ENCODE results near the gene COBL. TPM values are rescaled to one million over a fixed set of nuclear protein-coding genes. Genes with fewer than 3 reads are reported as not detected.
A peak's percentile ranks its signal among the peaks of the same experiment; 100 is the strongest.

Gene COBL
- total and polyA plus RNA-seq, 9 of the 15 experiments (the other 6 are each of a cell fraction or from before 2014, with no cell fraction given) = 0.01 to 2.4 (median 0.09) TPM; not detected in 3

DNA sequence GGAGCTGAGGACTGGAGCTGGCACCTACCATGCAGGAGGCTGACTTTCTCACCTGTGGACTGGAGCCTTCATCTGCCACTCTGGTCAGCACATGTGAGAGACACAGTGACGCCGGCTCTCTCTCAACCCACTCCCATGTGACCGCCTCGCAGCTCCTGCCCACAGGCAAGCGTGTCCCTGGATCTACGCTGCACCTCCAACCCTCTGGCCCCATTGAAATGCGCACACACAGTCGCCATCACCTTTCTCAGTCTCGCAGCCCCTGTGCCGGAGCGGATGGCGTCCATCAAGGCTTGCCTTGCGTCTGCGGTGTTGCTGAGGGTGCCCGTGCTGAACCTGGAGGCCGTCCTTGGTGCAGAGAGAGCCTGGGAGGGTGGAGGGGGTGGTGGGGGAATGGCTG lies 291.7 kb downstream of the COBL start:
- no peak for DNase-seq (ENCODE audit: extremely low read depth in 1 of 4, low spot score in 3 of 4)
- H3K79me2 ChIP-seq (ENCODE audit: control insufficient read depth, insufficient read depth, low read length) = no peaks in the 10 kb centered on the region
- ChIA-PET CTCF (ENCODE audit: low intra/inter-chr PET ratio) (no interaction called here), POLR2A (no interaction called here)
- H3K27me3 ChIP-seq (ENCODE audit: control insufficient read depth in 2 of 2, insufficient read depth in 2 of 2, low read length in 2 of 2) = peaks cover 18 to 87% of the 10 kb centered on the region in 2 experiments; a peak in 4 of 5 replicates
- FAIRE-seq = no peak
- no TSS peak for BruUV-seq (replicated peaks)
- no peaks in the 10 kb centered on the region for H3K9me1 ChIP-seq (ENCODE audit: control insufficient read depth, insufficient read depth, low read length)
- no peak overlapping the region for H3K4me3 ChIP-seq
- H3K36me3 ChIP-seq (ENCODE audit: control insufficient read depth, insufficient read depth, low read length) = no peaks in the 10 kb centered on the region
- TF ChIP-seq E2F6 (IDR thresholded peaks at IDR 0.05; ENCODE audit: borderline replicate concordance in 1 of 2, extremely low read depth in 1 of 2, insufficient read depth in 1 of 2, insufficient read length in 1 of 2, low read depth in 1 of 2, low read length in 1 of 2, poor library complexity in 1 of 2, severe bottlenecking in 1 of 2) (no peak), ELK1 (CRISPR knock-in tag; IDR thresholded peaks at IDR 0.05) (no peak)
- H3K4me2 ChIP-seq (ENCODE audit: insufficient read depth, low read length) = no peak overlapping the region
- in situ Hi-C loops (cut with MboI) (no loop called here), intact Hi-C loops (cut with micrococcal nuclease) (no loop called here)
- no peaks in the 10 kb centered on the region for H3K4me1 ChIP-seq (replicated peaks in 1 of 2; ENCODE audit: control insufficient read depth in 2 of 2, insufficient read depth in 2 of 2, low read length in 2 of 2)
- WGBS (ENCODE audit: insufficient coverage, low coverage, missing lambda C conversion rate) = 12% methylated on average over 16 of the region's 16 CpGs
- no peak overlapping the region for H2AFZ ChIP-seq (ENCODE audit: low read depth, low read length)
- H3K27ac ChIP-seq (ENCODE audit: extremely low read depth, low read depth, low read length) = no peak overlapping the region
- no peaks in the 10 kb centered on the region for H3K9me3 ChIP-seq (replicated peaks; ENCODE audit: control insufficient read depth, insufficient read depth, low read depth, low read length)
- H3K9ac ChIP-seq (ENCODE audit: insufficient read depth in 1 of 2, low read depth in 2 of 2, low read length in 2 of 2) = peak overlapping the region in 1 of 2 experiments; percentile 45; a peak in 1 of 4 replicates
- H4K20me1 ChIP-seq (replicated peaks; ENCODE audit: control insufficient read depth, insufficient read depth, low read length) = no peaks in the 10 kb centered on the region
- no peak for ATAC-seq

DNA sequence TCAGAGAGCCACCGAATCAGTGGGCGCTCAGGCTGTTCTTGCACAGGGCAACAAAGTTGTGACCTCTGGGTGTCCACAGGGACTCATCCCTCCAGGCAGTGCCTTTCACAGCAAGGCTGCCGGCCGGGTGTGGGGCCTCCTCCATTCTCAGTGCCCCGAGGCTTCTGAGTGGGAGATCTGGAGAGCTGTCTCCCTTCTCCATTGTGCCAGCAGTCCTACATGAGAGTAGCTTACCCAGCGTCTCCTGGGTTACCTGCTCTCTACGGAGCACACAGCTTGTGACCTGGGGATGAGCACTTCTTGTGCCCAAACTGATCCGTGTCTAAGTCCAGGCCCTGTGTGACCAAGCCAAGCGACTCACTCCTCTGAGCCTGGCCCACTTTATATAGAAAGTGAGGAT lies 293.1 kb downstream of the COBL start:
- H3K27ac ChIP-seq (ENCODE audit: extremely low read depth, low read depth, low read length) = no peak overlapping the region
- no peak overlapping the region for H3K9ac ChIP-seq (ENCODE audit: insufficient read depth in 1 of 2, low read depth in 2 of 2, low read length in 2 of 2)
- no peak overlapping the region for H3K4me3 ChIP-seq
- intact Hi-C loops (cut with micrococcal nuclease) = no loop called here
- H3K4me1 ChIP-seq (replicated peaks in 1 of 2; ENCODE audit: control insufficient read depth in 2 of 2, insufficient read depth in 2 of 2, low read length in 2 of 2) = no peaks in the 10 kb centered on the region
- no peak overlapping the region for H2AFZ ChIP-seq (ENCODE audit: low read depth, low read length)
- FAIRE-seq = no peak
- DNase-seq (ENCODE audit: extremely low read depth in 1 of 4, low spot score in 3 of 4) = no peak
- H3K9me3 ChIP-seq (replicated peaks; ENCODE audit: control insufficient read depth, insufficient read depth, low read depth, low read length) = no peaks in the 10 kb centered on the region
- H3K27me3 ChIP-seq (ENCODE audit: control insufficient read depth in 2 of 2, insufficient read depth in 2 of 2, low read length in 2 of 2) = peaks cover 24 to 86% of the 10 kb centered on the region in 2 experiments; a peak in 4 of 5 replicates
- no peaks in the 10 kb centered on the region for H3K9me1 ChIP-seq (ENCODE audit: control insufficient read depth, insufficient read depth, low read length)
- no peaks in the 10 kb centered on the region; the same call in 1 of the 2 replicates for H4K20me1 ChIP-seq (replicated peaks; ENCODE audit: control insufficient read depth, insufficient read depth, low read length)
- no peak overlapping the region for H3K4me2 ChIP-seq (ENCODE audit: insufficient read depth, low read length)
- no TSS peak for BruUV-seq (replicated peaks)
- ChIA-PET CTCF (ENCODE audit: low intra/inter-chr PET ratio) (no interaction called here), POLR2A (no interaction called here)
- in situ Hi-C loops (cut with MboI) = no loop called here
- H3K36me3 ChIP-seq (ENCODE audit: control insufficient read depth, insufficient read depth, low read length) = no peaks in the 10 kb centered on the region
- no peak for ATAC-seq
- no peaks in the 10 kb centered on the region for H3K79me2 ChIP-seq (ENCODE audit: control insufficient read depth, insufficient read depth, low read length)
- WGBS (ENCODE audit: insufficient coverage, low coverage, missing lambda C conversion rate) = under 1% methylated on average over 9 of the region's 9 CpGs
- TF ChIP-seq EHMT2 (IDR thresholded peaks at IDR 0.05) = no peak
- no peak for TF ChIP-seq SMAD3 (CRISPR knock-in tag; conservative IDR thresholded peaks at IDR 0.05)
- TF ChIP-seq MAFG (tag; conservative IDR thresholded peaks at IDR 0.05) = no peak
- TF ChIP-seq DPF2 (IDR thresholded peaks at IDR 0.05) = no peak
- no peak for TF ChIP-seq CBX8 (IDR thresholded peaks at IDR 0.05; ENCODE audit: borderline replicate concordance, extremely low read depth, low read depth, low read length, poor library complexity, severe bottlenecking)
- no peak for TF ChIP-seq ZNF740 (CRISPR knock-in tag; IDR thresholded peaks at IDR 0.05)
- no peak for TF ChIP-seq ZNF740 (tag; IDR thresholded peaks at IDR 0.05)
- TF ChIP-seq SRSF1 (IDR thresholded peaks at IDR 0.05; ENCODE audit: low read depth, low read length) = no peak
- no peak for TF ChIP-seq THRAP3 (IDR thresholded peaks at IDR 0.05; ENCODE audit: borderline replicate concordance)
- no peak for TF ChIP-seq ZC3H8 (IDR thresholded peaks at IDR 0.05)
- TF ChIP-seq ZNF778 (CRISPR knock-in tag; IDR thresholded peaks at IDR 0.05) = no peak
- TF ChIP-seq HDAC3 (IDR thresholded peaks at IDR 0.05; ENCODE audit: borderline replicate concordance, partially characterized antibody) = no peak
